Neural cell (in vitro differentiated cells): Measurements from ENCODE around the gene RPL12. TPM values are rescaled to one million over a fixed set of nuclear protein-coding genes. Genes with fewer than 3 reads are reported as not detected.

Experiments
- H2AFZ ChIP-seq: fragments of 200-600, 300-800 bp; sonication (generic), shearing (Covaris generic); 2 replicates; pipeline ENCODE4 v1.6.0; 2014; ENCODE audit warnings: low read depth, mild to moderate bottlenecking, antibody characterized with exemption, low read length, moderate library complexity
- H3F3A ChIP-seq: fragments of 200-600 bp; shearing (Covaris generic); 2 replicates; pipeline ENCODE4 v1.6.1; 2016; ENCODE audit warnings: mild to moderate bottlenecking, moderate library complexity, mixed read lengths, antibody characterized with exemption, low read length; ENCODE audit not compliant: insufficient read depth, poor library complexity, severe bottlenecking
- H3K27ac ChIP-seq: fragments of 200-600, 300-800 bp; sonication (generic), shearing (Covaris generic); 2 replicates; pipeline ENCODE4 v1.5.1; 2014; ENCODE audit warnings: mild to moderate bottlenecking, low read length, moderate library complexity
- H3K27me3 ChIP-seq: fragments of 300-800, 200-600 bp; sonication (generic), shearing (Covaris generic); 2 replicates; pipeline ENCODE4 v1.6.0; 2014; ENCODE audit warnings: mild to moderate bottlenecking, low read depth, low read length, moderate library complexity; ENCODE audit not compliant: insufficient read depth
- H3K36me3 ChIP-seq: fragments of 300-800, 200-600 bp; sonication (generic), shearing (Covaris generic); 2 replicates; pipeline ENCODE4 v1.5.1; 2014; ENCODE audit warnings: mild to moderate bottlenecking, antibody characterized with exemption, low read length, moderate library complexity; ENCODE audit not compliant: insufficient read depth
- H3K4me2 ChIP-seq: fragments of 300-800, 200-600 bp; sonication (generic), shearing (Covaris generic); 2 replicates; pipeline ENCODE4 v1.6.0; 2014; ENCODE audit warnings: mild to moderate bottlenecking, low read length
- H3K4me3 ChIP-seq: fragments of 300-800, 200-600 bp; sonication (generic), shearing (Covaris generic); 2 replicates; pipeline ENCODE4 v1.5.1; 2014; ENCODE audit warnings: mild to moderate bottlenecking, low read length, moderate library complexity
- H3K79me2 ChIP-seq: fragments of 200-600 bp; shearing (Covaris generic); replicated peaks from 2 replicates; pipeline ENCODE4 v1.6.0; 2014; ENCODE audit warnings: mild to moderate bottlenecking, low read length, moderate library complexity; ENCODE audit not compliant: insufficient read depth
- H3K9ac ChIP-seq: fragments of 300-800, 200-600 bp; sonication (generic), shearing (Covaris generic); 2 replicates; pipeline ENCODE4 v1.6.1; 2016; ENCODE audit warnings: mild to moderate bottlenecking, low read length, mixed read lengths
- H3K9me2 ChIP-seq: fragments of 200-600 bp; shearing (Covaris generic); 2 replicates; pipeline ENCODE4 v1.6.1; 2016; ENCODE audit warnings: mild to moderate bottlenecking, low read length, mixed read lengths; ENCODE audit not compliant: insufficient read depth
- H3K9me3 ChIP-seq: fragments of 200-600, 300-800 bp; sonication (generic), shearing (Covaris generic); 2 replicates; pipeline ENCODE4 v1.6.1; 2016; ENCODE audit warnings: mild to moderate bottlenecking, mixed run types, low read length, moderate library complexity, mixed read lengths
- H4K20me1 ChIP-seq: fragments of 200-600 bp; shearing (Covaris generic); 2 replicates; pipeline ENCODE4 v1.6.1; 2016; ENCODE audit warnings: mild to moderate bottlenecking, mixed run types; ENCODE audit not compliant: insufficient read depth
- EP300 ChIP-seq: fragments of 450-650 bp; conservative IDR thresholded peaks from 2 replicates; pipeline ENCODE4 v1.6.1; 2014; ENCODE audit warnings: antibody characterized with exemption, mild to moderate bottlenecking, moderate library complexity; ENCODE audit not compliant: poor library complexity, severe bottlenecking
- EZH2 ChIP-seq: fragments of 200-600, 300-800 bp; shearing (Covaris generic), sonication (generic); IDR thresholded peaks from 2 replicates; pipeline ENCODE4 v1.6.1; 2014; ENCODE audit warnings: antibody characterized with exemption, low read length, borderline replicate concordance, mild to moderate bottlenecking; ENCODE audit not compliant: insufficient read depth, poor library complexity, severe bottlenecking
- MXI1 ChIP-seq: fragments of 450-650 bp; conservative IDR thresholded peaks from 2 replicates; pipeline ENCODE4 v1.6.1; 2014; ENCODE audit warnings: antibody characterized with exemption, mild to moderate bottlenecking; ENCODE audit not compliant: poor library complexity, severe bottlenecking
- POLR2AphosphoS5 ChIP-seq: IDR thresholded peaks from 2 replicates; pipeline ENCODE4 v1.6.1; 2012
- RAD21 ChIP-seq: fragments of 450-650 bp; conservative IDR thresholded peaks from 2 replicates; pipeline ENCODE4 v1.6.1; 2014; ENCODE audit warnings: antibody characterized with exemption, mild to moderate bottlenecking, moderate library complexity
- REST ChIP-seq: IDR thresholded peaks from 2 replicates; pipeline ENCODE4 v1.6.1; 2012; ENCODE audit warnings: borderline replicate concordance
- SMC3 ChIP-seq: fragments of 450-650 bp; conservative IDR thresholded peaks from 2 replicates; pipeline ENCODE4 v1.6.1; 2014; ENCODE audit warnings: antibody characterized with exemption, mild to moderate bottlenecking, moderate library complexity; ENCODE audit not compliant: poor library complexity
- TAF1 ChIP-seq: IDR thresholded peaks from 2 replicates; pipeline ENCODE4 v1.6.1; 2012; ENCODE audit warnings: low read depth
- polyA plus RNA-seq: library from polyadenylated mRNA; depleted of rRNA; stranded (reverse); fragments of >200 nt; gene quantifications from 2 replicates; pipeline ENCODE4 v1.2.3, GENCODE V29; 2014
- TF ChIP-seq, protein P1 (sequence below): fragments of 450-650 bp; IDR thresholded peaks from 2 replicates; pipeline ENCODE4 v1.5.1; 2014; ENCODE audit warnings: antibody characterized with exemption, mild to moderate bottlenecking, moderate library complexity; ENCODE audit not compliant: poor library complexity, severe bottlenecking

RPL12 gene
- polyA plus RNA-seq, 1 donor from 2014 or later: 862 TPM

DNA sequence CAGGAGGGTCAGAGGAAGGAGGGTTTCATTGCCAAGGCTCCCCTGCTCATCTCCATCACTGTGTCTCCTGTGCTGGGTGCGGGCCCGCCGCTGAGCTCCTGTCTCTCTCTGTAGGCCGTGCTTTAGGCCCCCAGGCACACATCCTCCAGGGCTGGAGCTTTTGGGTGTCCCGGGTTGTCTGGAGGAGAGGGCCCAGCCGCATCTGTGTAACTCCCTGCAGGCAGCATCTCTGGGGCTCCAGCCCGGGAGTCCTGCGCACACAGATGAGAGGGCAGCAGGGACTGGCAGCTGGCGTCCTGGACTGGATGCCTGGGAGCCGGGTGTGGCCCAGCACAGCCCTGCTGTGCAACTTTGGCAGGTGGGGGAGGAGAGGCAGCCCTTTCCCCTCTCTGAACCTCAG lies 40.3 kb upstream of the RPL12 start:
- H3K79me2 ChIP-seq: no peaks in the 10 kb centered on the region
- H3K9me2 ChIP-seq: no peaks in the 10 kb centered on the region
- H4K20me1 ChIP-seq: no peaks in the 10 kb centered on the region
- H3K36me3 ChIP-seq: no peaks in the 10 kb centered on the region
- no peak overlapping the region for H2AFZ ChIP-seq
- no peaks in the 10 kb centered on the region for H3F3A ChIP-seq
- TF ChIP-seq EP300 (no peak), SMC3 (no peak), POLR2AphosphoS5 (no peak), MXI1 (no peak), TAF1 (no peak), REST (no peak), EZH2 (no peak), RAD21 (no peak)
- TF ChIP-seq, protein P1, sequence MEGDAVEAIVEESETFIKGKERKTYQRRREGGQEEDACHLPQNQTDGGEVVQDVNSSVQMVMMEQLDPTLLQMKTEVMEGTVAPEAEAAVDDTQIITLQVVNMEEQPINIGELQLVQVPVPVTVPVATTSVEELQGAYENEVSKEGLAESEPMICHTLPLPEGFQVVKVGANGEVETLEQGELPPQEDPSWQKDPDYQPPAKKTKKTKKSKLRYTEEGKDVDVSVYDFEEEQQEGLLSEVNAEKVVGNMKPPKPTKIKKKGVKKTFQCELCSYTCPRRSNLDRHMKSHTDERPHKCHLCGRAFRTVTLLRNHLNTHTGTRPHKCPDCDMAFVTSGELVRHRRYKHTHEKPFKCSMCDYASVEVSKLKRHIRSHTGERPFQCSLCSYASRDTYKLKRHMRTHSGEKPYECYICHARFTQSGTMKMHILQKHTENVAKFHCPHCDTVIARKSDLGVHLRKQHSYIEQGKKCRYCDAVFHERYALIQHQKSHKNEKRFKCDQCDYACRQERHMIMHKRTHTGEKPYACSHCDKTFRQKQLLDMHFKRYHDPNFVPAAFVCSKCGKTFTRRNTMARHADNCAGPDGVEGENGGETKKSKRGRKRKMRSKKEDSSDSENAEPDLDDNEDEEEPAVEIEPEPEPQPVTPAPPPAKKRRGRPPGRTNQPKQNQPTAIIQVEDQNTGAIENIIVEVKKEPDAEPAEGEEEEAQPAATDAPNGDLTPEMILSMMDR: no peak
- no peaks in the 10 kb centered on the region for H3K27me3 ChIP-seq
- H3K9ac ChIP-seq: no peak overlapping the region
- no peak overlapping the region for H3K4me3 ChIP-seq
- H3K4me2 ChIP-seq: no peak overlapping the region
- H3K9me3 ChIP-seq: no peaks in the 10 kb centered on the region
- H3K27ac ChIP-seq: no peak overlapping the region

- no peak overlapping the region for H2AFZ ChIP-seq
- H3K36me3 ChIP-seq: no peaks in the 10 kb centered on the region
- no peak overlapping the region for H3K9ac ChIP-seq
- H4K20me1 ChIP-seq: no peaks in the 10 kb centered on the region
- H3K79me2 ChIP-seq: no peaks in the 10 kb centered on the region
- no peaks in the 10 kb centered on the region for H3K9me3 ChIP-seq
- no peaks in the 10 kb centered on the region for H3K9me2 ChIP-seq
- H3F3A ChIP-seq: no peaks in the 10 kb centered on the region
- TF ChIP-seq EP300 (no peak), POLR2AphosphoS5 (no peak), SMC3 (no peak), EZH2 (no peak), TAF1 (no peak), RAD21 (no peak), MXI1 (no peak), REST (no peak)
- TF ChIP-seq, protein P1: no peak
- H3K27me3 ChIP-seq: no peaks in the 10 kb centered on the region
- no peak overlapping the region for H3K4me3 ChIP-seq
- no peak overlapping the region for H3K27ac ChIP-seq
- no peak overlapping the region for H3K4me2 ChIP-seq
Observed at GRCh38 chr9:127490535-127491230, 39.5 kb upstream of the RPL12 start.
